Smooth muscle cell of the coronary artery (primary cell): Measurements from ENCODE around the gene RPS6KC1. TPM values are rescaled to one million over a fixed set of nuclear protein-coding genes. Genes with fewer than 3 reads are reported as not detected.

Experiments
- total RNA-seq: library from RNA; depleted of rRNA; stranded (reverse); fragments of >200 nt; gene quantifications from 2 replicates; pipeline ENCODE4 v1.2.3, GENCODE V29; 2014; ENCODE audit warnings: low replicate concordance

The RPS6KC1 gene, protein sequence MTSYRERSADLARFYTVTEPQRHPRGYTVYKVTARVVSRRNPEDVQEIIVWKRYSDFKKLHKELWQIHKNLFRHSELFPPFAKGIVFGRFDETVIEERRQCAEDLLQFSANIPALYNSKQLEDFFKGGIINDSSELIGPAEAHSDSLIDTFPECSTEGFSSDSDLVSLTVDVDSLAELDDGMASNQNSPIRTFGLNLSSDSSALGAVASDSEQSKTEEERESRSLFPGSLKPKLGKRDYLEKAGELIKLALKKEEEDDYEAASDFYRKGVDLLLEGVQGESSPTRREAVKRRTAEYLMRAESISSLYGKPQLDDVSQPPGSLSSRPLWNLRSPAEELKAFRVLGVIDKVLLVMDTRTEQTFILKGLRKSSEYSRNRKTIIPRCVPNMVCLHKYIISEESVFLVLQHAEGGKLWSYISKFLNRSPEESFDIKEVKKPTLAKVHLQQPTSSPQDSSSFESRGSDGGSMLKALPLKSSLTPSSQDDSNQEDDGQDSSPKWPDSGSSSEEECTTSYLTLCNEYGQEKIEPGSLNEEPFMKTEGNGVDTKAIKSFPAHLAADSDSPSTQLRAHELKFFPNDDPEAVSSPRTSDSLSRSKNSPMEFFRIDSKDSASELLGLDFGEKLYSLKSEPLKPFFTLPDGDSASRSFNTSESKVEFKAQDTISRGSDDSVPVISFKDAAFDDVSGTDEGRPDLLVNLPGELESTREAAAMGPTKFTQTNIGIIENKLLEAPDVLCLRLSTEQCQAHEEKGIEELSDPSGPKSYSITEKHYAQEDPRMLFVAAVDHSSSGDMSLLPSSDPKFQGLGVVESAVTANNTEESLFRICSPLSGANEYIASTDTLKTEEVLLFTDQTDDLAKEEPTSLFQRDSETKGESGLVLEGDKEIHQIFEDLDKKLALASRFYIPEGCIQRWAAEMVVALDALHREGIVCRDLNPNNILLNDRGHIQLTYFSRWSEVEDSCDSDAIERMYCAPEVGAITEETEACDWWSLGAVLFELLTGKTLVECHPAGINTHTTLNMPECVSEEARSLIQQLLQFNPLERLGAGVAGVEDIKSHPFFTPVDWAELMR
- 17.0 and 29.7 TPM in 2 replicates for total RNA-seq

DNA sequence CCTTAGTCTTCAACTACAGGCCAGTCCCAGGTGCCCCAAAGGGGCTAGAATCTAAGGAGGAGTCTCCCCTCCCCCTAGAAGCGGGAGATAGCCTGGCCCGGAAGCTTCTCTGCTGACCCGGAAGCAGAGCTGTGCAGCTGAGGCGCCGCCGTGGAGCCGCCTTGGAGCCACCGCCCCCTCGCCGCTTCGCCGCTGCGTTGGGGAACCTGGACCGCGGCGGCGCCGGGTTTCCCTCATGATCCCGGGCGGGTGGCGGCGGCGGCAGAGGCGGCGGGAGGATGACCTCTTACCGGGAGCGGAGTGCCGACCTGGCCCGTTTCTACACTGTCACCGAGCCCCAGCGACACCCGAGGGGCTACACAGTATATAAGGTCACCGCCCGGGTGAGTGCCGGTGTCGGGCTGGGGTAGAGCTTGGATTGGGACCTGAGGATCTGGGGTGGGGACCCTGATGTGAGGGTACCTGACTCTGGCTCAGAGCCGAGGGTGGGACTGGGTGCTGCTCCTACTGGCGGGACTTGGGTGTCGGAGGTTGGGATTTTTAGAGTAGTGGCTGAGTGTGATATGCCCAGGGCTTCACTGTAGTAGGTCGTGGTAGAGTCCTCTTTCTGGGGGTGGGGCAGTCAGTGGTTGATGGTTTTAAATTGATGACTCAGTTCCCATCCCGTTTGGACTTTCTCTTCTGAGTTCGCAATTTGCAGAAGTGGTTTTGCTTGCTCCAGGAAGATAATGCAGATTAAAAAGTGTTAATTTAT lies at the start of gene RPS6KC1:
RPS6KC1 (plus strand) TSS at position 115 of the 754 bp plus-strand sequence; CDS start at position 279, 164 bp downstream.

DNA sequence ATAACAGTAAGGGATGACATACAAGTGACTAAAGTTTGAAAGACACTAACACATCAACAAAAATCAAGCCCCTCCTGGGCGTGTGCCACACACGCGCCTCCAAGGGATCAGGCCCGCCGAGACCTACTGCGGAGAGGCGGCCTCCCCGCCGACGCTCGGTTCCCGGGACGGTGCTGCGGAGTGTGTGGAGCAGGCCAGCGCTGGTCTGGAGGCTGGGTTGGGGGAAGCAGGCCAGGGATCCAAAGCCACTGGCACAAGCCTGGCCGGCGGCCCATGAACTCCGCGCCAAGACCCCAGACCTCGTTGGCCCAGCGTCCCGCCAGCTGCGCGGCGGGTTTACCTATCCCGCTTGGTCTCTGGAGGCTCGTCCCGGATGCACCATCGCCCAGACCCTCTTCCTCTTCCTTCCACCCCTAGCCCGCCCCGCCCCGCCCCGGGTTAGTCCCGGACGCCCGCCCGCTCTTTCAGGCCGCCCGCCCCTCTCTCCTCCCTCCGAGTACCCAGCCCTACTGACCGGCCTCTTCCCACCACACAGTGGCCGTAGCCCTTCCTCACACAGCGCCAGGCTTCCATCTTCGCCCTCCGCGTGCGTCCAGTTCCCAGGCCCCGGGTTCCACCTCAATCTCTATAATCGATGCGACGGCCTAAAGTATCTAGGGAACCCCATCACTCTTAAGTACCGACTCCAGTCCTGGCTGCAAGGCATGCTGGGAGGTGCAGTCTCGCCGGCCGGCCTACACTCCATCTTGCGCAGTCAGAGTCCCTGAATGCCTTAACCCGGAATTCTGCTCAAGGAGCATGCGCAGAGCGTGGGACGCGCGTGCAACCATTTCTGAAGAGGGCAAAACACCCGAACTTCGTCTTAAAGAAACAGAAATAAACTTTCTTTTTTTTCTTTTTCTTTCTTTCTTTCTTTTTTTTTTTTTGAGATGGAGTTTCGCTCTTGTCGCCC lies 35.7 kb upstream of the RPS6KC1 start, which contains the start of gene ANGEL2:
ANGEL2 (minus strand) TSS at position 769 of the 952 bp plus-strand sequence; CDS start at position 573, 196 bp downstream.

Other genes starting within 250 kb of the RPS6KC1 start
- not detected in 2 replicates for gene SPATA45, start 203.6 kb upstream of the RPS6KC1 start, total RNA-seq
- 5.6 TPM in 2 replicates for gene FLVCR1, start 193.0 kb upstream of the RPS6KC1 start, total RNA-seq
- 0.30 and 0.94 TPM in 2 replicates for gene VASH2, start 100.7 kb upstream of the RPS6KC1 start, total RNA-seq
- 28.7 and 32.2 TPM in 2 replicates for gene ANGEL2, start 35.4 kb upstream of the RPS6KC1 start, total RNA-seq